Neuronal stem cell (in vitro differentiated cells): Measurements from ENCODE around the gene CPLX3.

Experiments
- DNase-seq: peaks from one replicate; pipeline ENCODE4 v3.0.0-alpha.2; 2013; ENCODE audit warnings: low spot score
- H2AFZ ChIP-seq: one replicate; pipeline ENCODE4 v1.6.1; 2013; ENCODE audit warnings: mild to moderate bottlenecking, low read length, inconsistent platforms
- H2AK5ac ChIP-seq: 2 replicates; pipeline ENCODE4 v1.6.1; 2013; ENCODE audit warnings: low read depth, mild to moderate bottlenecking, inconsistent platforms, low read length, moderate library complexity, mixed read lengths
- H2BK120ac ChIP-seq: 2 replicates; pipeline ENCODE4 v1.6.1; 2013; ENCODE audit warnings: low read depth, mild to moderate bottlenecking, inconsistent platforms, low read length, moderate library complexity, mixed read lengths
- H2BK12ac ChIP-seq: one replicate; pipeline ENCODE4 v1.6.1; 2013; ENCODE audit warnings: low read length, inconsistent platforms
- H2BK15ac ChIP-seq: 2 replicates; pipeline ENCODE4 v1.6.1; 2013; ENCODE audit warnings: mild to moderate bottlenecking, low read length, inconsistent platforms, mixed read lengths
- H2BK5ac ChIP-seq: one replicate; pipeline ENCODE4 v1.6.1; 2013; ENCODE audit warnings: inconsistent platforms, mild to moderate bottlenecking, low read length, moderate library complexity
- H3K14ac ChIP-seq: one replicate; pipeline ENCODE4 v1.6.1; 2013; ENCODE audit warnings: low read length, inconsistent platforms
- H3K18ac ChIP-seq: 2 replicates; pipeline ENCODE4 v1.6.1; 2013; ENCODE audit warnings: low read length, inconsistent platforms
- H3K23ac ChIP-seq: 2 replicates; pipeline ENCODE4 v1.6.1; 2013; ENCODE audit warnings: low read depth, mild to moderate bottlenecking, mixed read lengths, low read length, inconsistent platforms; ENCODE audit not compliant: poor library complexity
- H3K27ac ChIP-seq: replicated peaks from 3 replicates; pipeline ENCODE4 v1.5.1; 2013; ENCODE audit warnings: low read length, inconsistent platforms
- H3K27me3 ChIP-seq, 3 experiments: 2 replicates each; pipeline ENCODE4 v1.6.1; 2013; ENCODE audit warnings: low read length in 3 of 3, mild to moderate bottlenecking in 2 of 3, inconsistent platforms in 1 of 3, low read depth in 1 of 3, mixed read lengths in 1 of 3, moderate library complexity in 1 of 3; ENCODE audit not compliant: control insufficient read depth in 3 of 3, insufficient read depth in 3 of 3
- H3K36me3 ChIP-seq, 2 donors: replicated peaks in 1 of 2; 2 replicates each; pipeline ENCODE4 v1.6.1; 2013; ENCODE audit warnings: low read length in 2 of 2; ENCODE audit not compliant: control insufficient read depth in 2 of 2, insufficient read depth in 2 of 2
- H3K4ac ChIP-seq: 2 replicates; pipeline ENCODE4 v1.6.1; 2013; ENCODE audit warnings: inconsistent platforms, mild to moderate bottlenecking, low read length, moderate library complexity
- H3K4me1 ChIP-seq, 2 donors: 1 replicate in 1 of 2; 2 replicates in 1 of 2; pipeline ENCODE4 v1.6.1; 2013; ENCODE audit warnings: low read length in 2 of 2, low read depth in 1 of 2; ENCODE audit not compliant: control insufficient read depth in 2 of 2, insufficient read depth in 1 of 2
- H3K4me2 ChIP-seq: one replicate; pipeline ENCODE4 v1.6.1; 2013; ENCODE audit warnings: mild to moderate bottlenecking, low read length, inconsistent platforms; ENCODE audit not compliant: insufficient read depth, poor library complexity, severe bottlenecking
- H3K4me3 ChIP-seq, 2 donors: 2 replicates each; pipeline ENCODE4 v1.5.1; 2013; ENCODE audit warnings: low read length in 2 of 2, mild to moderate bottlenecking in 2 of 2, inconsistent platforms in 1 of 2, moderate library complexity in 1 of 2
- H3K79me1 ChIP-seq: one replicate; pipeline ENCODE4 v1.6.1; 2013; ENCODE audit warnings: low read depth, mild to moderate bottlenecking, inconsistent platforms, low read length, moderate library complexity
- H3K9ac ChIP-seq: one replicate; pipeline ENCODE4 v1.6.1; 2013; ENCODE audit warnings: mild to moderate bottlenecking, low read depth, low read length, inconsistent platforms; ENCODE audit not compliant: poor library complexity
- H3K9me3 ChIP-seq, 2 donors: replicated peaks in 1 of 2; 2 replicates each; pipeline versions ENCODE3 to v1.6.1; 2013; ENCODE audit warnings: low read length in 2 of 2, mild to moderate bottlenecking in 2 of 2, inconsistent platforms in 1 of 2, low read depth in 1 of 2, mixed read lengths in 1 of 2, moderate library complexity in 1 of 2; ENCODE audit not compliant: control insufficient read depth in 2 of 2, insufficient read depth in 1 of 2
- H4K8ac ChIP-seq: one replicate; pipeline ENCODE4 v1.6.1; 2013; ENCODE audit warnings: low read depth, mild to moderate bottlenecking, inconsistent platforms, low read length, moderate library complexity
- H4K91ac ChIP-seq: one replicate; pipeline ENCODE4 v1.6.1; 2013; ENCODE audit warnings: low read length, low read depth, mild to moderate bottlenecking, inconsistent platforms; ENCODE audit not compliant: poor library complexity
- WGBS, 2 donors: extraction: QIAGEN DNeasy Blood & Tissue Kit; methylation state at CpG; one replicate each; pipeline ENCODE4 v1.1.7; 2013; ENCODE audit warnings: missing lambda C conversion rate in 2 of 2, mixed read lengths in 1 of 2; ENCODE audit not compliant: insufficient read length in 2 of 2, insufficient replicate concordance in 1 of 2; ENCODE audit errors: extremely low coverage in 2 of 2; 5-methylcytosine and 5-hydroxymethylcytosine counted together

Gene CPLX3

DNA sequence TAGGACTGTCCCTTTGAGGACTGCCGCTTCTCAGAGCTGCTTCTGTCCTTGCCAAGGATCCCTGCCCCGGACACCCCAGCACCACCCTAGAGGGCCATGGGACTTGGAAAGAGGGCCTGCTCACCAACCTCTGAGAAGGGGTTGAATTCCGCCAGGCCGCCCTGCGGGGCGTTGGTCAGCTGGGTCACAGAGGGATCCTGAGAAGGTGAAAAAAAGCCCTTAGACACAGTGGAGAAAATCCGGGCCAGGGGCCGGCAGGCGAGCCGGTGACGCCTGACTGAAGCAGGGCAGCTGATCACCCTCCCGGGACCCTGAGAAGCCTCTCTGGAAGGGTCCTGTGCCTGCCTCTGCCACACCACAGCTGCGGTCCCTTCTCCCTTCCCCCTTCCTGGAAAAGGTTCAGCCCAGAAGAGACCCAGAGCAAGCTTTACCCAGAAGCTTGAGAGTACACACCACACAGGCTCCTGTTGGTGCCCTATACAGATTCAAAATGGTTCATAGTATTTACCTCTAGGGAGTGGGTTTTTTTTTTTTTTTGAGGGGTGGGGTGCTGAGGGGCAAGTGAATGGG lies 28.1 kb downstream of the CPLX3 start:
- Histone ChIP-seq H2AK5ac (no peak overlapping the region), H3K4me2 (no peak overlapping the region), H3K23ac (no peak overlapping the region), H3K9me3 (no peaks in the 10 kb centered on the region), H3K27ac (no peak overlapping the region), H3K18ac (no peak overlapping the region), H3K14ac (no peak overlapping the region), H3K4me1 (no peaks in the 10 kb centered on the region), H2BK120ac (no peak overlapping the region), H3K4ac (no peak overlapping the region), H4K8ac (no peak overlapping the region), H3K4me3 (no peak overlapping the region), H2BK5ac (no peak overlapping the region), H2AFZ (no peak overlapping the region), H2BK12ac (no peak overlapping the region), H3K9ac (no peak overlapping the region), H3K36me3 (peaks cover 38 to 55% of the 10 kb centered on the region in 2 donors), H4K91ac (no peak overlapping the region), H3K79me1 (no peaks in the 10 kb centered on the region), H3K27me3 (no peaks in the 10 kb centered on the region), H2BK15ac (no peak overlapping the region)
- no CpG with 5 or more reads among the region's 13 CpGs for WGBS, 2 donors
- no peak for DNase-seq

DNA sequence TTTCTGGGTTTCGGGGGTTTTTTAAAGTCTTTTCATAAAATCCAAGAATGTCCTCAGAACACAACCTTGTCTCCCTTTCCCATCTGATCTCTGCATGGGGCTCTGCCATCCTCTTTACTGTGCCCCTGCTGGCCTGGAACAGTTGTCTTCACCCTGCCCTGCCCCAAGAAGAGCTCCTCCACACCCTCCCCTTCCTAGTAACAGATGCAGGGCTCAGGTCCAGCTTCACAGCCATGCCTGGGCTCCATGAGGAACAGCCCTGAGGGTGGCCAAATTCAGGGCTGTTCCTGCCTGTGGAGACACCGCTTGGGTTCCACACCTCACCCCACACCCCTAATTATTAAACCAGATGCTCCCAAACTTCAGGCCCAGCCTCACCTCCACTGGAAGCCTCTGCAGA lies 29.4 kb downstream of the CPLX3 start:
- no peak overlapping the region for H2BK120ac ChIP-seq
- peak overlapping the region; percentile 24 for H3K9ac ChIP-seq
- no peak overlapping the region for H2AFZ ChIP-seq
- no peak overlapping the region for H2AK5ac ChIP-seq
- no peak overlapping the region for H2BK15ac ChIP-seq
- H3K4me1 ChIP-seq: no peaks in the 10 kb centered on the region
- H3K4me2 ChIP-seq: no peak overlapping the region
- no peak overlapping the region for H3K4me3 ChIP-seq
- no peak overlapping the region for H4K8ac ChIP-seq
- no peak overlapping the region for H3K27ac ChIP-seq
- no peak overlapping the region for H3K23ac ChIP-seq
- H3K27me3 ChIP-seq: no peaks in the 10 kb centered on the region
- H2BK12ac ChIP-seq: no peak overlapping the region
- no peak overlapping the region for H3K18ac ChIP-seq
- no CpG with 5 or more reads among the region's 2 CpGs for WGBS, 2 donors
- H4K91ac ChIP-seq: no peak overlapping the region
- H3K36me3 ChIP-seq: peaks cover 27 to 42% of the 10 kb centered on the region in 2 donors
- no peaks in the 10 kb centered on the region for H3K9me3 ChIP-seq
- H2BK5ac ChIP-seq: no peak overlapping the region
- H3K79me1 ChIP-seq: no peaks in the 10 kb centered on the region
- H3K14ac ChIP-seq: no peak overlapping the region
- H3K4ac ChIP-seq: no peak overlapping the region
- no peak for DNase-seq

DNA sequence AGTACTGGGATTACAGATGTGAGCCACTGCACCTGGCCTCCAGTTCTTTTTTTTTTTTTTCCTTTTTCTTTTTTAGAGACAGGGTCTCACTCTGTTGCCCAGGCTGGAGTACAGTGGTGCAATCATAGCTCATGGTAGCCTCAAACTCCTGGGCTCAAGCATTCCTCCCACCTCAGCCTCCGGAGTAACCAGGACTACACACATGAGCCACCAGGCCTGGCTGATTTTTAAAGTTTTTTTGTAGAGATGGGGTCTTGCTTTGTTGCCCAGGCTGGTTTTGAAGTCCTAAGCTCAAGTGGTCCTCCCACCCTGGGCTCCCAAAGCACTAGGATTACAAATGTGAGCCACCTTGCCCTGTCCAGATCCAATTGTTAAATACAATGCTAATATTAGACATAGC lies 30.1 kb downstream of the CPLX3 start:
- Histone ChIP-seq H2AFZ (no peak overlapping the region), H3K27ac (no peak overlapping the region)

DNA sequence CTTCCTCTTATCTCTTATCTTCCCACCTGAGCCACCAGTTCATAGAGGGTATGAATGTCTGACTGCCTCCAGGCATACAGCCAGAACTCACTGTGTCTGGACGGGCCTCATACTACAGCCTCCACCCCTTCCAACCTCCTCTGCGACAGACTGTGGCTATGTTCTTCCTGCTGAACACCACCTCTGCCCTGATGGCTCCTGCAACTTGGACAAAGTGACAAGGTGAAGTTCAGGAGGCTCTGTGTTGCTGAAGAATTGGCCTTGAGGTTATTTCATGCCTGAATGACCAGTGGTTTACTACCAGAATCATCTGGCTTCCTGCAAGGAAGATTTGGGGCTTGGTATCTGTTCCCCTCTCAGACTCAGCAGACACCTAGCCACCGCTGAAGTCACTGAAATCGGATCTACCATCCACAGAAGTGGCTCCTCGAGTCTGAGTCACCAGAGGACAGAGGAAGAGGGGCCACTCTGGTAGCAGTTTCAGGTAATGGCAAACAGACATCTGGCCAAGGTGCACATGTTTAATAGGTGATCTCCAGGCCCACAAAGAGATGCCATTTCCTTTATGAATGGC lies 30.7 kb downstream of the CPLX3 start:
- Histone ChIP-seq H2AFZ (no peak overlapping the region), H3K36me3 (peaks cover 15 to 29% of the 10 kb centered on the region in 2 donors), H3K23ac (no peak overlapping the region), H3K9ac (no peak overlapping the region), H3K14ac (no peak overlapping the region), H2BK12ac (no peak overlapping the region), H2BK15ac (no peak overlapping the region), H3K79me1 (no peaks in the 10 kb centered on the region), H4K91ac (no peak overlapping the region), H3K9me3 (no peaks in the 10 kb centered on the region), H3K4me2 (no peak overlapping the region), H3K4me1 (no peaks in the 10 kb centered on the region), H2AK5ac (no peak overlapping the region), H4K8ac (no peak overlapping the region), H3K18ac (no peak overlapping the region), H3K27ac (no peak overlapping the region), H3K27me3 (no peaks in the 10 kb centered on the region), H2BK120ac (no peak overlapping the region), H3K4ac (no peak overlapping the region), H2BK5ac (no peak overlapping the region), H3K4me3 (no peak overlapping the region)
- DNase-seq: no peak
- no CpG with 5 or more reads among the region's 5 CpGs for WGBS, 2 donors

More for the DNA sequence above, 30.1 kb downstream of the CPLX3 start:
- H3K4me2 ChIP-seq: no peak overlapping the region
- H2BK15ac ChIP-seq: no peak overlapping the region
- no peak overlapping the region for H3K14ac ChIP-seq
- H3K9me3 ChIP-seq: no peaks in the 10 kb centered on the region
- no peaks in the 10 kb centered on the region for H3K27me3 ChIP-seq
- H3K23ac ChIP-seq: no peak overlapping the region
- H4K8ac ChIP-seq: no peak overlapping the region
- H3K4me3 ChIP-seq: no peak overlapping the region
- H3K18ac ChIP-seq: no peak overlapping the region
- H4K91ac ChIP-seq: no peak overlapping the region
- no peaks in the 10 kb centered on the region for H3K4me1 ChIP-seq
- no peak for DNase-seq
- H2BK12ac ChIP-seq: no peak overlapping the region
- no peak overlapping the region for H2BK120ac ChIP-seq
- peaks cover 21 to 35% of the 10 kb centered on the region in 2 donors for H3K36me3 ChIP-seq
- H3K4ac ChIP-seq: no peak overlapping the region
- H2AK5ac ChIP-seq: no peak overlapping the region
- no peaks in the 10 kb centered on the region for H3K79me1 ChIP-seq
- no peak overlapping the region for H2BK5ac ChIP-seq
- no peak overlapping the region for H3K9ac ChIP-seq
- WGBS, 2 donors: no CpG with 5 or more reads among the region's 1 CpG
